ENCODE data around the gene TMEM184B.

The TMEM184B gene

GRCh38 chr22:38305471-38306448, 33.0 kb upstream of the TMEM184B start:
- DNase-seq, result no peak

GRCh38 chr22:38304526-38304925, 31.7 kb upstream of the TMEM184B start:
- no peak for DNase-seq

- no peak for DNase-seq
These were observed 31.2 kb upstream of the TMEM184B start for GRCh38 chr22:38303974-38304373.

- no peak for DNase-seq
These were observed 30.1 kb upstream of the TMEM184B start for GRCh38 chr22:38302906-38303305.

- no peak for DNase-seq
These were observed 28.1 kb upstream of the TMEM184B start for GRCh38 chr22:38300946-38301345.

- DNase-seq, result no peak
These were observed 27.6 kb upstream of the TMEM184B start for GRCh38 chr22:38300197-38300945.

- DNase-seq, result no peak
These were observed 26.9 kb upstream of the TMEM184B start for GRCh38 chr22:38299770-38300102.

- DNase-seq, result no peak
These were observed 25.6 kb upstream of the TMEM184B start for GRCh38 chr22:38298312-38299005.

- no peak for DNase-seq
These were observed 23.6 kb upstream of the TMEM184B start for GRCh38 chr22:38296372-38296771.

GRCh38 chr22:38295863-38296262, 23.1 kb upstream of the TMEM184B start:
- DNase-seq, result no peak

GRCh38 chr22:38295339-38295738, 22.5 kb upstream of the TMEM184B start:
- DNase-seq, result no peak

- DNase-seq, result no peak
These were observed 21.4 kb upstream of the TMEM184B start for GRCh38 chr22:38294193-38294592.

GRCh38 chr22:38292694-38293093, 19.9 kb upstream of the TMEM184B start:
- no peak for DNase-seq

GRCh38 chr22:38291201-38291777, 18.5 kb upstream of the TMEM184B start:
- DNase-seq, result no peak

GRCh38 chr22:38290347-38290746, 17.5 kb upstream of the TMEM184B start:
- DNase-seq, result no peak

- no peak for DNase-seq
These were observed 16.8 kb upstream of the TMEM184B start for GRCh38 chr22:38289583-38290082.

- no peak for DNase-seq
These were observed 14.3 kb upstream of the TMEM184B start for GRCh38 chr22:38286915-38287669.

GRCh38 chr22:38285018-38285417, 12.2 kb upstream of the TMEM184B start:
- no peak for DNase-seq

GRCh38 chr22:38284042-38284402, 11.2 kb upstream of the TMEM184B start:
- no peak for DNase-seq

- DNase-seq, result no peak
These were observed 9.6 kb upstream of the TMEM184B start for GRCh38 chr22:38282397-38282796.

GRCh38 chr22:38276166-38276565, 3.4 kb upstream of the TMEM184B start:
- no peak for DNase-seq

All from NCI-H1930 (cell line).